GM08714 (cell line): ENCODE results near the gene GLE1.
"Not testable (repeated sequence)": the region's sequence is repeated elsewhere in the genome, so short reads cannot be mapped to it uniquely, and the experiment has no call there.

Source experiments
- H3K4me3 ChIP-seq: fragments of 200-500 bp; sonication (Bioruptor generic); 2 replicates; pipeline ENCODE4 v1.5.1; 2014; ENCODE audit warnings: mild to moderate bottlenecking, low read length, inconsistent platforms
- ZNF274 ChIP-seq: IDR thresholded peaks from 2 replicates; pipeline ENCODE4 v1.6.1; 2012; ENCODE audit warnings: mild to moderate bottlenecking, low read depth, low read length

The GLE1 gene

DNA sequence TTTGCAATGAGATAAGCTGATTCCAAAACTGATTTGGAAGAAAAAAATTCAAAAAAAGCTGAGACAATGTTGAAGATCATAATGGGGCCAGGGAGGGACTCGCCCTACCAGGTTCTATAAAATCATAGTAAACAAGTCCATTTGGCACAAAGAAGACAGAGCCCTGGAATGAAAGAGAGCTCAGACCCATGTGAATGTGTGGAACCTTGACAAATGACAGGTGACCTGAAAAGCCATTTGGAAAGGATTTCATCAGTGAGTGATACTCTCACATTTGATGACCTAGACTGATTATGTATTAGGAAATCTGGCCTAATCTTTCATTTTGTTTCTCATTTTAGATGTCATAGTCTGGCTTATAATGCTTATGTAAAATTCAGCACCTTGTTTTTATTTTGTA is 74.7 kb downstream of the GLE1 start:
- no peak overlapping the region for H3K4me3 ChIP-seq
- no peak for TF ChIP-seq ZNF274

- no peak for TF ChIP-seq ZNF274
These were observed 76.2 kb downstream of the GLE1 start for GRCh38 chr9:128580731-128581130.

DNA sequence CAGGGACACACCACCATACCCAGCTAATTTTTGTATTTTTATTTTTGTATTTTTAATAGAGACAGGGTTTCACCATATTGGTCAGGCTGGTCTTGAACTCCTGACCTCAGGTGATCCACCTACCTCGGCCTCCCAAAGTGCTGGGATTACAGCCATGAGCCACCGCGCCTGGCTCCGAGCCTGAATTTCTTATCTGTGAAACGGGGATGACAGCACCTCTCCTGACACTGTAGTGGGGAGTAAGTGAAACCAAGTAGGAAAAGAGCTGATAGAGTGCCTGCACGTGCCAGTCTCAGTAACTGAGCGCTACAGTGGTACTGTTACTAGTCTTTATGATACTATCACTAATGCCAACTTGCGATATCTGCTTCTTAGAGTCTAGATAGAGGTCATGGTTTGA is 80.6 kb downstream of the GLE1 start:
- not testable (repeated sequence) for H3K4me3 ChIP-seq

More at GRCh38 chr9:128580731-128581130, 76.2 kb downstream of the GLE1 start:
- no peak overlapping the region for H3K4me3 ChIP-seq

- not testable (repeated sequence) for H3K4me3 ChIP-seq
These were observed 82.4 kb downstream of the GLE1 start for GRCh38 chr9:128586934-128587333.

DNA sequence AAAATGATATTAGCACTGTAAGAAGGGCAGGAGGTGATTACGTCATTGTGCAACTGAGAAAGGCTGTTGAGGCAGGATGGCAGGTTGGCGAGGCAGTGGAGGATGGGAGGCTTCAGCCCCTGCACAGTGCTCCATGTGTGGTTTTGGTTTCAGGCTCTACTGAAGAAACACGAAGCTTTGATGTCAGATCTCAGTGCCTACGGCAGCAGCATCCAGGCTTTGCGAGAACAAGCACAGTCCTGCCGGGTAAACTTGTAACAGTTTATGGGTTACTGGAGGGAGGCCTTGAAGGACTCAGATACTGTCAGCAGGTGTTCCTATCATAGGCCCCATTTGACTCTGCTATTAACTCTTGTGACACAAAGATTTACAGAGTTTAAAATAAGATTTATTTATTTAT is 82.9 kb downstream of the GLE1 start:
- TF ChIP-seq ZNF274, result no peak
- H3K4me3 ChIP-seq, result no peak overlapping the region

- TF ChIP-seq ZNF274, result no peak
- H3K4me3 ChIP-seq, result no peak overlapping the region
These were observed 84.2 kb downstream of the GLE1 start for GRCh38 chr9:128588581-128589233.
